Adipocyte (in vitro differentiated cells): ENCODE measurements around the gene MYT1.

Experiments used
- DNase-seq: peaks from one replicate; pipeline ENCODE4 v3.0.0-alpha.2; 2015; ENCODE audit warnings: low read depth
- H3K27me3 ChIP-seq: replicated peaks from 2 replicates; pipeline ENCODE4 v1.7.0; 2013; ENCODE audit warnings: mild to moderate bottlenecking, low read length, moderate library complexity; ENCODE audit not compliant: control insufficient read depth, insufficient read depth
- H3K36me3 ChIP-seq: 2 replicates; pipeline ENCODE4 v1.7.0; 2013; ENCODE audit warnings: low read length, mild to moderate bottlenecking, moderate library complexity; ENCODE audit not compliant: control insufficient read depth, insufficient read depth, severe bottlenecking
- H3K4me1 ChIP-seq: 2 replicates; pipeline ENCODE4 v1.7.0; 2013; ENCODE audit warnings: mild to moderate bottlenecking, low read length, moderate library complexity; ENCODE audit not compliant: control insufficient read depth, insufficient read depth
- H3K4me3 ChIP-seq: 2 replicates; pipeline ENCODE4 v1.7.0; 2013; ENCODE audit warnings: mild to moderate bottlenecking, low read length, moderate library complexity
- H3K9ac ChIP-seq: 2 replicates; pipeline ENCODE4 v1.7.0; 2013; ENCODE audit warnings: mild to moderate bottlenecking, low read length, moderate library complexity
- H3K9me3 ChIP-seq: 2 replicates; pipeline ENCODE4 v1.7.0; 2013; ENCODE audit warnings: mild to moderate bottlenecking, low read length, moderate library complexity; ENCODE audit not compliant: control insufficient read depth

MYT1 gene

DNA sequence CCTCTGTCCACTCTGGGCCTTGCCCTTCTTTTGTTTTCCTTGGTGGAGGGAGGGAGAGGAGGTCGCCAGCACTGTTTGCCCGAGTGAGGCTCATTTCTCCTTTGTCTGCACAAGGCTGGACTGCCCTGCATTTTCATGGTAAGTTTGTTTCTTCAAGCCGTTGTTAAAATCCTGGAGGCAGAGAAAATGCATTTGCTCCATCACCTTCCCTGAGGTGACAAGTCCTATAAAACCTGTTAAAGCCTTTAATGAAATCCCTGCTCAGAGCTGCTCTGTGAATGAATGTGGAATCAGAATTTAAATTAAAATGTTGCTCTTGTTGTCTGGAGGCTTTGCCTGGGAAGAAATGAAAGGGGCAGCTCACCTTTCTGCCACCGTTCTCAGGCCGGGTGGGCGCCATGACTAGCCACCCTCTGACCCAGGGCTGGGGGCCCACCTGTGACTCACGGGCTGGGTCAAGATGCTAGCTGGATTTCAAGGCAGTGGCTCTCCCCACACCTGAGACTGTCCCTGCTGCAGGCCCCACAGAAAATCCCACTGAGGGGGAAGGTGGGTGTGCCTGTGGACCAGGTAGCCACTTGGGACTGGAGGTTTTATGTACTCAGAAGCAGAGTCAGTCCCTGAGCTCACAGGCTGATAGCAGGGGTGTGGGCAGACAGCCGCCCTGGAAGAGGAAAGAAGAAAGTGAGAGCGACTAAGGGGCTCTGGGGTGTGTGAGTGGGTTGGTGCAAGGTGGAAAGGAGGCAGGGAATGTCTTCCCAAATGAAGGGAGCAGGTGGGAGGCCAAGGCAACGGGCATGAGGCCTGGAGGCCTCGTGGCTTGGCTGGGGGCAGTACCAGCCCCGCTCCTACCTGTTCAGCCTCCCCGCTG is 24.0 kb upstream of the MYT1 start:
- Histone ChIP-seq H3K4me3 (no peak overlapping the region), H3K36me3 (no peaks in the 10 kb centered on the region), H3K27me3 (peaks cover 28% of the 10 kb centered on the region), H3K4me1 (no peaks in the 10 kb centered on the region), H3K9ac (no peak overlapping the region), H3K9me3 (peaks cover 7% of the 10 kb centered on the region)
- no peak for DNase-seq

DNA sequence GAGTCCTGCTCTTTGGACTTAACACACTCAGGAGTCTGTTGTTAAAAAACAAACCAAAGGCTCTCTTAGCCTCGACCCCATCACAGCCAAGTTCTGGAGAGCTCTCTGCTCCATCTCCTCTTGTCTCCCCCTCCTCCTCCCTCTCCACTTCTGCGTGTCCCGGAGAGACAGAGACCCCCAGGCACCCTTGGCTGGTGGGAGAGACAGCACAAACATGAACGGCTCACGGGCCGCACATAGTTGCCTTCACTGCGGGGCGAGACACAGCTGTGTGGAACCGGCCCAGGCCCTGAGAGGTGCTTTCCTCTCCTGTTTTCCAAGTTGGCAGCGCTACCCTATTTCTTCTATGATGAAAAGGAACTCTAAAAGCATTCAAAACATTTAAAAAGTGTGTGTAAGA is 23.3 kb upstream of the MYT1 start:
- no peaks in the 10 kb centered on the region for H3K4me1 ChIP-seq
- no peak for DNase-seq
- H3K36me3 ChIP-seq = no peaks in the 10 kb centered on the region
- H3K4me3 ChIP-seq = no peak overlapping the region
- no peak overlapping the region for H3K9ac ChIP-seq
- H3K9me3 ChIP-seq = peaks cover 13% of the 10 kb centered on the region
- peaks cover 28% of the 10 kb centered on the region for H3K27me3 ChIP-seq

DNA sequence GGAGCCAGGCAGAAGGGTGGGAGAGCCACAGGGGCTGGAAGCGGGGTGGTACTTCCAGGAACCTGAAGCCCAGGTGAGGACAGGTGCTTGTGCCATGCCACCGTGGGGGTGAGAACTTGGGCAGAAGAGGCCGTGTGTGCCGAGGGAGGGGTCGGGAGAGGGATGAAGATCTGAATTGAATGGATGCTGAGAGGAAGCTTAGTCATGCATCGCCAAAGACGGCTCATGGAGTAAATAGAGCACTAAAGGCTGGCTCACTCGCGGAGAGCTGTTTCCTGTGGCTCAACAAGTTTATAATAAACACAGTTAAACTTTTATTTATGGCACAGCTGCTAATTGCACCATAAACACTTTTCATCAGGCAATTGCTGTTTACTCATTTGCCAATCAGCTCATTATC is 21.7 kb upstream of the MYT1 start:
- H3K4me3 ChIP-seq = no peak overlapping the region
- no peaks in the 10 kb centered on the region for H3K4me1 ChIP-seq
- H3K27me3 ChIP-seq = peaks cover 33% of the 10 kb centered on the region
- DNase-seq = no peak
- H3K36me3 ChIP-seq = no peaks in the 10 kb centered on the region
- peaks cover 13% of the 10 kb centered on the region for H3K9me3 ChIP-seq
- H3K9ac ChIP-seq = no peak overlapping the region

GRCh38 chr20:64143018-64143801 is 21.0 kb upstream of the MYT1 start:
- Histone ChIP-seq H3K27me3 (peaks cover 38% of the 10 kb centered on the region), H3K4me1 (no peaks in the 10 kb centered on the region), H3K9ac (no peak overlapping the region), H3K4me3 (no peak overlapping the region), H3K9me3 (peaks cover 13% of the 10 kb centered on the region), H3K36me3 (no peaks in the 10 kb centered on the region)
- DNase-seq = no peak

- no peak for DNase-seq
- Histone ChIP-seq H3K9ac (no peak overlapping the region), H3K27me3 (peaks cover 47% of the 10 kb centered on the region), H3K36me3 (no peaks in the 10 kb centered on the region), H3K4me1 (no peaks in the 10 kb centered on the region), H3K4me3 (no peak overlapping the region), H3K9me3 (peaks cover 13% of the 10 kb centered on the region)
Measured at GRCh38 chr20:64144144-64144912, 19.9 kb upstream of the MYT1 start.

DNA sequence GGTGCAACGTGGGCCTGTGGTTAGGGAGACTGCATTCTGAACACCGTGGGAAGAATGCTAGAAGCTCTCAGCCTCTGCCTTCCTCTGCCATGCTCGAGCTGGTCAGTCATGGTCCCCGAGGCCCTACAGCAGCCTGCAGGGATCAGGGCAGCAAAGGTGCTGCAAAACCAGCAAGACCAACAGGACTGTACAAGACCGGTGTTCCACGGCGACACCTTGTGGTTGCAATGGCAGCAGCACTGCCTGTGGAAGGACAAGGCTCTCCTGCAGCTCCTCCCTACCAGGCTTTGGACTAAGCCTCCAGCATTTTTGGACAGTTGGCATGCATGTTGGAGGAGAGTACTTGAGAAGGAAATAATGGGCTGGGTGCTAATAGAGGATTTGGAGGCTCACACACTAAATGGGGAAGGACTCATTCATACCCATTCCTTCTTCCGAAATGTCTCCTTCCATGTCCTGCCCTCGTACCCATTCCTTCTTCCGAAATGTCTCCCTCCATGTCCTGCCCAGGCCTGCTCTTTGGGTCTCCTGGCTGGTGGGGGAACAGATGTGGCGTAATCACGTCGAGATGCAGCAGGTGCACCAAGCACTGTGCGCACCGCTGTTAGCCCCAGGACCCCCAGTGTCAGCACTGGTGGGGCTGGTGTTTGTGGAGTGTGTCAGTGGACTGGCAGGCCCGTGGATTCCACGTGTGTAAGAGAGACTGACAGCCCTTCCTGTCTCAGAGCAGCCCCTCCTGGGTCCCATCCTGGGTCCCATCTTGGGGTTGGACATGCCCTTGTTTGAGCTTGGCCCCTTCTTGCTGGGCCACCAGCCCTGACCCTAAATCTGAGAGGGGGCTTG is 18.6 kb upstream of the MYT1 start:
- H3K4me1 ChIP-seq = no peaks in the 10 kb centered on the region
- H3K9me3 ChIP-seq = peaks cover 13% of the 10 kb centered on the region
- peaks cover 40% of the 10 kb centered on the region for H3K27me3 ChIP-seq
- no peak for DNase-seq
- no peak overlapping the region for H3K9ac ChIP-seq
- no peak overlapping the region for H3K4me3 ChIP-seq
- H3K36me3 ChIP-seq = no peaks in the 10 kb centered on the region

DNA sequence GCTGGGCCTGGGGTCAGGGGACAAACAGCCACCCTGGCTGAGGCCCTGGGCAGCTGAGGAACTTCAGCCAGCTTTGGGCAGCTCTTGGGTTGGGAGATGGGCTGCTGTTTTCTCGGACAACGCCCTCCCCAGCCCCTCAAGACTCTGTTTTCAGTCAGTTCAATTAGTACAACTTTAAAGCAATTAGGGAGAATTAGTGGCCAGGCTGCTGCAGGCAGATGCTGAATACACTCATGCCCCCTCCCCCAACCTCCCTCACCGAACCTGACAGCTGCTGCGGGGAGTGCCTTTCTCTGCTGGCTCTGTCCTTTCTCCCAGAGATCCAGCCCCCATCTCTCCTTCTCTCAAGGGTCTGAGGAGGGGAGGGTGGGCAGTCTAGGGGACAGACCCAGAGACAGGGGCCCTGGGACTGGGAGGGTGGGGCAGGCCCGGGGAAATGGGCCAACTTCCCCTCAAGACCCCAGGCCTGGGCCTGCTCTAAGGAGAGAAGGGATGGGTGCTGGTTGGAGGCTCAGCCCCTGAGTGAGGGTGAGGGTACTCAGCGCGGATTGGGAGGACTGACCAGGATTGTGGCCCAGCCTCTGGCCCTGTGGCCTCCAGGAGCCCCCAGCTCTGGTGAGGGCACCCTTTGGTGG is 17.8 kb upstream of the MYT1 start:
- no peak for DNase-seq
- H3K9ac ChIP-seq = no peak overlapping the region
- H3K4me3 ChIP-seq = no peak overlapping the region
- no peaks in the 10 kb centered on the region for H3K36me3 ChIP-seq
- H3K9me3 ChIP-seq = peaks cover 13% of the 10 kb centered on the region
- no peaks in the 10 kb centered on the region for H3K4me1 ChIP-seq
- H3K27me3 ChIP-seq = peaks cover 39% of the 10 kb centered on the region

DNA sequence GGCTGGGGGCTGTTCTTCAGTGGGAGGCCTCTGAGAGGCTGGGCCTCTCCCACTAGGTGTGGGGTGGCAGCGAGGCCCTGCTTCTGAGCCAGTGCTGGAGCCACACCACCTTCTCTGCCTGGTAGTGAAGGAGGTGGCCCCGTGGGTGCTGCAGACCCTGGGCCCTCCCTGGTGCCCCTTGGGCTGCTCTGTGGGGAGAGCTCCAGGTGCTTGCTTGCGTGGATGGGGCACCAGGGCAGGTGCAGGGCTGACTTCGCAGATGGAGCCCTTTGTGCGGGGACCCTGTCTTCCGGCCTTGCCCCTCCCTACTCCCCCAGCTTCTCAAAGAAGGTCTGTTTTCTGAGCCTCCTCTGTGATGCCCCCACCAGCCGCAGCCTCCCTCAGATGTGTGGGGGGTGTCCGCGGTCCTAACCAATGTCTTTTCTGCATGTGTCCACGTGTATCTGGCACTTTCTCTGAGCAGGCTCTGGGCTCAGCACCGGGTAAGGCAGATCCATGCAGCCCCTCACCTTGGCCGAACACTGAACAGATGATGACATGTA is 17.2 kb upstream of the MYT1 start:
- H3K4me1 ChIP-seq = no peaks in the 10 kb centered on the region
- H3K36me3 ChIP-seq = no peaks in the 10 kb centered on the region
- no peak overlapping the region for H3K4me3 ChIP-seq
- peaks cover 43% of the 10 kb centered on the region for H3K27me3 ChIP-seq
- no peak overlapping the region for H3K9ac ChIP-seq
- peaks cover 13% of the 10 kb centered on the region for H3K9me3 ChIP-seq
- DNase-seq = no peak

- Histone ChIP-seq H3K9me3 (peaks cover 13% of the 10 kb centered on the region), H3K4me1 (no peaks in the 10 kb centered on the region), H3K4me3 (no peak overlapping the region), H3K27me3 (peaks cover 44% of the 10 kb centered on the region), H3K9ac (no peak overlapping the region), H3K36me3 (no peaks in the 10 kb centered on the region)
- no peak for DNase-seq
Measured at GRCh38 chr20:64148581-64148980, 15.7 kb upstream of the MYT1 start.

GRCh38 chr20:64149141-64149540 is 15.1 kb upstream of the MYT1 start:
- Histone ChIP-seq H3K36me3 (no peaks in the 10 kb centered on the region), H3K27me3 (peaks cover 48% of the 10 kb centered on the region), H3K9me3 (peaks cover 13% of the 10 kb centered on the region), H3K4me1 (no peaks in the 10 kb centered on the region), H3K9ac (no peak overlapping the region), H3K4me3 (no peak overlapping the region)
- no peak for DNase-seq
